Endothelial cell of coronary artery (primary cell): Measurements from ENCODE around the gene TIMP1. TPM values are rescaled to one million over a fixed set of nuclear protein-coding genes. Genes with fewer than 3 reads are reported as not detected.

ENCODE experiments used
- total RNA-seq: library from RNA; depleted of rRNA; stranded (reverse); fragments of >200 nt; gene quantifications from 2 replicates; pipeline ENCODE4 v1.2.3, GENCODE V29; 2014

Gene TIMP1
- total RNA-seq = 47.3 and 361 TPM in 2 replicates

GRCh38 chrX:47581731-47582647, at the start of gene TIMP1:
Gene TIMP1 (plus strand): TSS chrX:47582436. CDS start chrX:47583416, 980 bp downstream.

GRCh38 chrX:47560934-47561658, 21.1 kb upstream of the TIMP1 start, which contains the start of gene ARAF:
Gene ARAF (plus strand): TSS chrX:47561205. CDS start chrX:47562968, 1,763 bp downstream.

GRCh38 chrX:47619486-47620302, 37.5 kb downstream of the TIMP1 start, which contains the start of gene SYN1:
Gene SYN1 (minus strand): TSS chrX:47619857. CDS start chrX:47619728, 129 bp downstream.

GRCh38 chrX:47629419-47630200, 47.4 kb downstream of the TIMP1 start, which contains the start of gene CFP:
Gene CFP (minus strand): TSS chrX:47629930. CDS start chrX:47629844, 86 bp downstream.

Other genes with a start within 250 kb of the TIMP1 start
- gene ZNF157, start 211.9 kb upstream of the TIMP1 start, total RNA-seq = not detected in 2 replicates
- 4.8 and 5.6 TPM in 2 replicates for gene ZNF41, start 99.2 kb upstream of the TIMP1 start, total RNA-seq
- gene ARAF, start 21.2 kb upstream of the TIMP1 start, total RNA-seq = 9.0 and 16.8 TPM in 2 replicates
- gene SYN1, start 37.4 kb downstream of the TIMP1 start, total RNA-seq = 0.09 TPM in 1 of 2 replicates, not detected in the other
- gene CFP, start 47.5 kb downstream of the TIMP1 start, total RNA-seq = 0.56 and 0.81 TPM in 2 replicates
- 7.4 and 9.6 TPM in 2 replicates for gene ELK1, start 68.1 kb downstream of the TIMP1 start, total RNA-seq
- gene UXT, start 76.7 kb downstream of the TIMP1 start, total RNA-seq = 127 and 129 TPM in 2 replicates